Left ventricle myocardium inferior (tissue), 1 donor: ENCODE measurements around the gene PIK3C2G. TPM values are rescaled to one million over a fixed set of nuclear protein-coding genes. Genes with fewer than 3 reads are reported as not detected.

ENCODE experiments used
- DNase-seq: peaks from one replicate; pipeline ENCODE4 v3.0.0-alpha.2; 2020
- H3K27ac ChIP-seq: fragments of 200-600 bp; replicated peaks from 2 replicates; pipeline ENCODE4 v1.8.0; 2021
- H3K27me3 ChIP-seq: fragments of 200-600 bp; 2 replicates; pipeline ENCODE4 v1.8.0; 2021; ENCODE audit warnings: low read depth
- H3K36me3 ChIP-seq: fragments of 200-600 bp; 2 replicates; pipeline ENCODE4 v1.8.0; 2021
- H3K4me1 ChIP-seq: fragments of 200-600 bp; 2 replicates; pipeline ENCODE4 v1.8.0; 2021
- H3K4me3 ChIP-seq: fragments of 200-600 bp; 2 replicates; pipeline ENCODE4 v1.8.0; 2021; ENCODE audit warnings: mild to moderate bottlenecking, moderate library complexity
- H3K9me3 ChIP-seq: fragments of 200-600 bp; replicated peaks from 2 replicates; pipeline ENCODE4 v1.8.0; 2021
- CTCF ChIP-seq: fragments of 200-600 bp; IDR thresholded peaks from 2 replicates; pipeline ENCODE4 v1.8.0; 2021; ENCODE audit warnings: antibody characterized with exemption, mild to moderate bottlenecking, borderline replicate concordance
- intact Hi-C: fragments of 100-400 bp; cut with micrococcal nuclease; formaldehyde crosslinking; loops from one replicate; pipeline ENCODE4 v1.11.0; 2022
- total RNA-seq: library from RNA; stranded (reverse); fragmentation: NEBNext Ultra II Directional; extraction: Animal tissue kit (Norgen Biotek cat#: 25700); gene quantifications from one replicate; pipeline ENCODE4 v1.2.1, GENCODE V29; 2021
- donor health status: DM: no; HTN: yes; CAD: no; lungs with severe emphysema.

Gene PIK3C2G
- total RNA-seq, 1 donor from 2014 or later, result not detected

DNA sequence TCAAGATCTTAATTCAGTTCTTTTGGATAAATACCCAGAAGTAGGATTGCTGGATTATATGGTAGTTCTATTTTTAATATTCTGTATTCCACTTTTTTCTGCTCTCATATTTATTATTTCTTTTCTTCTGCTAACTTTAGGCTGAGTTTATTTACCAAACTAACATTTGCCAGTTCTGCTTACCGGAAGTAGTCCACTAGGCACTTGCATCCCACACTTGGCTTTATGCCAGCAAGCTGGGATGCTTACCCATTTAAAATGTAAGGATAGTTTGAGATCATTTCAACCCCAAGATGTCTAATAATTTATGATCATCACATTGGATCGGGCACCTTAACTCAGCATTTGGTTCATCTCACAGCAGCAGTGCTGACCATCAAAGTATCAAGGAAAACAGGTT, 96.8 kb downstream of the PIK3C2G start:
- TF ChIP-seq CTCF, result no peak
- no peaks in the 10 kb centered on the region for H3K36me3 ChIP-seq
- intact Hi-C loops, result no loop called here

GRCh38 chr12:18358930-18359329, 97.6 kb downstream of the PIK3C2G start:
- Histone ChIP-seq H3K36me3 (no peaks in the 10 kb centered on the region), H3K4me3 (no peak overlapping the region), H3K4me1 (no peaks in the 10 kb centered on the region), H3K27ac (no peak overlapping the region), H3K27me3 (no peaks in the 10 kb centered on the region), H3K9me3 (no peaks in the 10 kb centered on the region)
- DNase-seq, result no peak
- no peak for TF ChIP-seq CTCF
- intact Hi-C loops, result no loop called here

More for the DNA sequence above, 96.8 kb downstream of the PIK3C2G start:
- H3K27ac ChIP-seq, result no peak overlapping the region
- no peaks in the 10 kb centered on the region for H3K9me3 ChIP-seq
- H3K27me3 ChIP-seq, result no peaks in the 10 kb centered on the region
- no peak for DNase-seq
- no peak overlapping the region for H3K4me3 ChIP-seq
- no peaks in the 10 kb centered on the region for H3K4me1 ChIP-seq

GRCh38 chr12:18361433-18361832, 100.1 kb downstream of the PIK3C2G start:
- no peaks in the 10 kb centered on the region for H3K27me3 ChIP-seq
- no peaks in the 10 kb centered on the region for H3K36me3 ChIP-seq
- H3K9me3 ChIP-seq, result no peaks in the 10 kb centered on the region
- intact Hi-C loops, result no loop called here
- DNase-seq, result no peak
- H3K4me3 ChIP-seq, result no peak overlapping the region
- TF ChIP-seq CTCF, result no peak
- H3K4me1 ChIP-seq, result no peaks in the 10 kb centered on the region
- no peak overlapping the region for H3K27ac ChIP-seq

- TF ChIP-seq CTCF, result no peak
- H3K27me3 ChIP-seq, result no peaks in the 10 kb centered on the region
- H3K9me3 ChIP-seq, result no peaks in the 10 kb centered on the region
- no peak overlapping the region for H3K27ac ChIP-seq
- no peaks in the 10 kb centered on the region for H3K36me3 ChIP-seq
- H3K4me1 ChIP-seq, result no peaks in the 10 kb centered on the region
- intact Hi-C loops, result no loop called here
- DNase-seq, result no peak
- no peak overlapping the region for H3K4me3 ChIP-seq
These were observed 102.0 kb downstream of the PIK3C2G start for GRCh38 chr12:18363321-18363720.

GRCh38 chr12:18368594-18368993, 107.3 kb downstream of the PIK3C2G start:
- intact Hi-C loops, result no loop called here
- H3K27ac ChIP-seq, result no peak overlapping the region

More at GRCh38 chr12:18368594-18368993, 107.3 kb downstream of the PIK3C2G start:
- Histone ChIP-seq H3K4me3 (no peak overlapping the region), H3K36me3 (no peaks in the 10 kb centered on the region), H3K27me3 (no peaks in the 10 kb centered on the region), H3K4me1 (no peaks in the 10 kb centered on the region), H3K9me3 (no peaks in the 10 kb centered on the region)
- no peak for DNase-seq
- no peak for TF ChIP-seq CTCF
